ENCODE data around the gene RAD23B. TPM values are rescaled to one million over a fixed set of nuclear protein-coding genes. Genes with fewer than 3 reads are reported as not detected.

The RAD23B gene
- total RNA-seq, 1 experiment from 2014 or later, result 114 TPM

DNA sequence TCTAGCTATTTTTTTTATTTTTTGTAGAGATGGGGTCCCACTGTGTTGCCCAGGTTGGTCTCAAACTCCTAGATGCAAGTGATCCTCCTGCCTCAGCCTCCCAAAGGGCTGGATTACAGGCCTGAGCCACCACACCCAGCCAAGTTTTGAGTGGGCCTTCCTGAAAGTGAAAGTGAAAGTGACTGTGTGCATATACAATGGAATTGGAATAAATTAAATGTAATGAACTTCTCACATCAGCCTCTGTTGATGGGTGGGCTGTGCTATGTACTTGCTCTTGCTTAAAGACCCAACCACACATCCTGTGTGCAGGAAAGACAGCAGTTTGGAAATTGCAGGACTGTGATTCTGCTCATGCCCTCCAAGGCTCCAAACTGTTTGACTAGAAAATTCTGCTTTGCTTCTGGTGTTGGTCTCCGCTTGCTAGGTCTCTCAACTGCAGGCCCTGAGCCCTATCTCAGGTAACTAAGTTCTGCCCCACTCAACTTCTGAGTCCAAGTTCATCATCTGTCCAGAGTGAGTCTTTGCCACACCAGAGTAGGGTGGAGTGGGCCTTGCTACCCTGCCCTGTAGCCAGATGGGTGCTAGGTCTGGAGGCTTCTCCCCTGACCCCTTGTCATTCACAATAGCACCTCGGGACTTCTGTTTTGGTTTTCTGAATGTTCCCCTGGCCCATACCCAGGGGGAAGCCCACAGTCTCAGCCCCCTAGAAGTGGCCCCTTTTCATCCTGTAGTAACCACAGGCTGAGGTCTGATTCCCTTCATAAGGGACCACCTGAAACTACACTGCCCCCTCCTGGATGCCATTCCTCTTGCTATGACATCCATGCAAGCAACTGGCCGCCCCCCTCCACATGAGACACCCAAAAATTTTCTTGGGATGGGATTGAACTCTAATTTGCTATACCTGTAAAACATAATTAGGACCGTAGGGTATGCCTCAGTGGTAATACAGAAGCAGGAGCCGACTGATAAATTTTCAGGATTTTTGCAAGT, 36.5 kb upstream of the RAD23B start:
- ATAC-seq, result no peak

DNA sequence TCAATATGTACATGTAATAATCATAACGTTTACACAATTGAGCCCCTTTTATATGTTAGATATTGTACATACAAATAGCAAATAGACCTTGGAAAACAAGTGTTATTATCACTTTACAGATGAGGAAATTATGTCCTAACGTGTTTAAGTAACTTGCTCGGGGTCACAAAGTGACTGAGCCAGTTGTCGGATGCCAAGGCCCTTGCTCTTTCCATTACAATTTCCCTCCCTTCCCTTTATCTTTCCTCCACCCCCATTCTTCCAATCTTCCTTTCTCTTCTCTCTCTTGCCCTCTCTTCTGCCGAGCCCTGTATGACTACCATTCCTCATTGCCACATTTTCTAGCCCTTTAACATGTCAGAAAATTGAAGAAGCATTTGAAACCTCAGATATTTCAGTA, 34.4 kb upstream of the RAD23B start:
- ATAC-seq, result 0 out of 2 replicates have a peak, but pooled peaks have one; percentile 54
- BruUV-seq (replicated peaks), result no TSS peak
- Histone ChIP-seq H3K36me3 (ENCODE audit: control insufficient read depth, insufficient read depth, low read length) (no peaks in the 10 kb centered on the region), H3K27ac (ENCODE audit: low read length) (peak overlapping the region; percentile 77), H3K4me1 (ENCODE audit: control insufficient read depth, insufficient read depth, low read length) (peaks cover 12% of the 10 kb centered on the region), H3K9me3 (ENCODE audit: control insufficient read depth, insufficient read depth, low read depth, low read length) (no peaks in the 10 kb centered on the region), H3K4me3 (ENCODE audit: low read depth in 2 of 2, low read length in 2 of 2) (peak overlapping the region in 1 of 2 experiments; percentile 23; a peak in 2 of 4 replicates), H3K27me3 (ENCODE audit: control insufficient read depth, insufficient read depth, low read length) (no peaks in the 10 kb centered on the region)
- no peak for DNase-seq (ENCODE audit: low read depth, low spot score)
- TF ChIP-seq POLR2AphosphoS5 (IDR thresholded peaks at IDR 0.05; ENCODE audit: low read depth, low read length) (no peak), TCF7L2 (IDR thresholded peaks at IDR 0.05; ENCODE audit: low read depth, low read length) (no peak)
- TF ChIP-seq, protein P1, sequence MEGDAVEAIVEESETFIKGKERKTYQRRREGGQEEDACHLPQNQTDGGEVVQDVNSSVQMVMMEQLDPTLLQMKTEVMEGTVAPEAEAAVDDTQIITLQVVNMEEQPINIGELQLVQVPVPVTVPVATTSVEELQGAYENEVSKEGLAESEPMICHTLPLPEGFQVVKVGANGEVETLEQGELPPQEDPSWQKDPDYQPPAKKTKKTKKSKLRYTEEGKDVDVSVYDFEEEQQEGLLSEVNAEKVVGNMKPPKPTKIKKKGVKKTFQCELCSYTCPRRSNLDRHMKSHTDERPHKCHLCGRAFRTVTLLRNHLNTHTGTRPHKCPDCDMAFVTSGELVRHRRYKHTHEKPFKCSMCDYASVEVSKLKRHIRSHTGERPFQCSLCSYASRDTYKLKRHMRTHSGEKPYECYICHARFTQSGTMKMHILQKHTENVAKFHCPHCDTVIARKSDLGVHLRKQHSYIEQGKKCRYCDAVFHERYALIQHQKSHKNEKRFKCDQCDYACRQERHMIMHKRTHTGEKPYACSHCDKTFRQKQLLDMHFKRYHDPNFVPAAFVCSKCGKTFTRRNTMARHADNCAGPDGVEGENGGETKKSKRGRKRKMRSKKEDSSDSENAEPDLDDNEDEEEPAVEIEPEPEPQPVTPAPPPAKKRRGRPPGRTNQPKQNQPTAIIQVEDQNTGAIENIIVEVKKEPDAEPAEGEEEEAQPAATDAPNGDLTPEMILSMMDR (IDR thresholded peaks at IDR 0.05), result no peak
- TF ChIP-seq, protein P2, sequence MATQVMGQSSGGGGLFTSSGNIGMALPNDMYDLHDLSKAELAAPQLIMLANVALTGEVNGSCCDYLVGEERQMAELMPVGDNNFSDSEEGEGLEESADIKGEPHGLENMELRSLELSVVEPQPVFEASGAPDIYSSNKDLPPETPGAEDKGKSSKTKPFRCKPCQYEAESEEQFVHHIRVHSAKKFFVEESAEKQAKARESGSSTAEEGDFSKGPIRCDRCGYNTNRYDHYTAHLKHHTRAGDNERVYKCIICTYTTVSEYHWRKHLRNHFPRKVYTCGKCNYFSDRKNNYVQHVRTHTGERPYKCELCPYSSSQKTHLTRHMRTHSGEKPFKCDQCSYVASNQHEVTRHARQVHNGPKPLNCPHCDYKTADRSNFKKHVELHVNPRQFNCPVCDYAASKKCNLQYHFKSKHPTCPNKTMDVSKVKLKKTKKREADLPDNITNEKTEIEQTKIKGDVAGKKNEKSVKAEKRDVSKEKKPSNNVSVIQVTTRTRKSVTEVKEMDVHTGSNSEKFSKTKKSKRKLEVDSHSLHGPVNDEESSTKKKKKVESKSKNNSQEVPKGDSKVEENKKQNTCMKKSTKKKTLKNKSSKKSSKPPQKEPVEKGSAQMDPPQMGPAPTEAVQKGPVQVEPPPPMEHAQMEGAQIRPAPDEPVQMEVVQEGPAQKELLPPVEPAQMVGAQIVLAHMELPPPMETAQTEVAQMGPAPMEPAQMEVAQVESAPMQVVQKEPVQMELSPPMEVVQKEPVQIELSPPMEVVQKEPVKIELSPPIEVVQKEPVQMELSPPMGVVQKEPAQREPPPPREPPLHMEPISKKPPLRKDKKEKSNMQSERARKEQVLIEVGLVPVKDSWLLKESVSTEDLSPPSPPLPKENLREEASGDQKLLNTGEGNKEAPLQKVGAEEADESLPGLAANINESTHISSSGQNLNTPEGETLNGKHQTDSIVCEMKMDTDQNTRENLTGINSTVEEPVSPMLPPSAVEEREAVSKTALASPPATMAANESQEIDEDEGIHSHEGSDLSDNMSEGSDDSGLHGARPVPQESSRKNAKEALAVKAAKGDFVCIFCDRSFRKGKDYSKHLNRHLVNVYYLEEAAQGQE (IDR thresholded peaks at IDR 0.05; ENCODE audit: insufficient read depth in 1 of 2, low read depth in 2 of 2, low read length in 1 of 2), result no peak
- in situ Hi-C loops (cut with HindIII; ENCODE audit: low pct_unique_long_range_greater_than_20kb, low sequenced_read_pairs) (no loop called here), intact Hi-C loops (cut with micrococcal nuclease; ENCODE audit: unreplicated experiment) (no loop called here)
- POLR2A ChIA-PET, result no interaction called here
- CTCF ChIA-PET, result no interaction called here

More for the DNA sequence above, 36.5 kb upstream of the RAD23B start:
- H3K27ac ChIP-seq (ENCODE audit: low read length), result peak overlapping the region; percentile 70
- no TSS peak for BruUV-seq (replicated peaks)
- H3K4me1 ChIP-seq (ENCODE audit: control insufficient read depth, insufficient read depth, low read length), result peaks cover 15% of the 10 kb centered on the region
- in situ Hi-C loops (cut with HindIII; ENCODE audit: low pct_unique_long_range_greater_than_20kb, low sequenced_read_pairs) (no loop called here), intact Hi-C loops (cut with micrococcal nuclease; ENCODE audit: unreplicated experiment) (no loop called here)
- no peaks in the 10 kb centered on the region for H3K9me3 ChIP-seq (ENCODE audit: control insufficient read depth, insufficient read depth, low read depth, low read length)
- TF ChIP-seq, protein P1 (IDR thresholded peaks at IDR 0.05), result peak; percentile 28
- no peak for TF ChIP-seq SIN3A (IDR thresholded peaks at IDR 0.05; ENCODE audit: borderline replicate concordance, insufficient read depth, low read depth, low read length)
- no peak overlapping the region for H3K4me3 ChIP-seq (ENCODE audit: low read depth in 2 of 2, low read length in 2 of 2)
- CTCF ChIA-PET, result no interaction called here
- POLR2A ChIA-PET, result no interaction called here
- DNase-seq (ENCODE audit: low read depth, low spot score), result no peak
- H3K27me3 ChIP-seq (ENCODE audit: control insufficient read depth, insufficient read depth, low read length), result no peaks in the 10 kb centered on the region
- H3K36me3 ChIP-seq (ENCODE audit: control insufficient read depth, insufficient read depth, low read length), result no peaks in the 10 kb centered on the region
